DND-41 (cell line): ENCODE measurements around the gene APLN.

ENCODE experiments used
- ATAC-seq: fragments of 200-7000 bp; cut with Tn5 transposase; 3 replicates; pipeline ENCODE4 v1.9.1; 2021; ENCODE audit warnings: low read depth; ENCODE audit not compliant: insufficient read depth
- DNase-seq: peaks from one replicate; pipeline ENCODE4 v3.0.0-alpha.2; 2020
- H2AFZ ChIP-seq: 2 replicates; pipeline ENCODE4 v1.6.0; 2012; ENCODE audit warnings: low read depth, low read length
- H3K27ac ChIP-seq: 2 replicates; pipeline ENCODE4 v1.5.1; 2012; ENCODE audit warnings: low read length, inconsistent platforms
- H3K27me3 ChIP-seq: fragments of 200-600 bp; sonication (generic); 2 replicates; pipeline ENCODE4 v1.6.0; 2012; ENCODE audit warnings: low read length, mild to moderate bottlenecking, inconsistent platforms; ENCODE audit not compliant: insufficient read depth, poor library complexity
- H3K36me3 ChIP-seq: 2 replicates; pipeline ENCODE4 v1.5.1; 2012; ENCODE audit warnings: low read length, inconsistent platforms; ENCODE audit not compliant: insufficient read depth
- H3K4me1 ChIP-seq: 2 replicates; pipeline ENCODE4 v1.5.1; 2012; ENCODE audit warnings: mild to moderate bottlenecking, low read length; ENCODE audit not compliant: insufficient read depth
- H3K4me2 ChIP-seq: 2 replicates; pipeline ENCODE4 v1.6.0; 2012; ENCODE audit warnings: mild to moderate bottlenecking, moderate library complexity, low read length, inconsistent platforms; ENCODE audit not compliant: insufficient read depth
- H3K4me3 ChIP-seq, 2 experiments: fragments of 200-600 bp in 1 of 2; shearing (Covaris generic) in 1 of 2; 2 replicates each; pipeline ENCODE4 v1.5.1; 2012 to 2016; ENCODE audit warnings: inconsistent platforms in 2 of 2, low read length in 2 of 2, mild to moderate bottlenecking in 2 of 2, low read depth in 1 of 2, moderate library complexity in 1 of 2
- H3K79me2 ChIP-seq: 2 replicates; pipeline ENCODE4 v1.6.0; 2012; ENCODE audit warnings: low read length, inconsistent platforms; ENCODE audit not compliant: insufficient read depth
- H3K9ac ChIP-seq: 2 replicates; pipeline ENCODE4 v1.6.0; 2012; ENCODE audit warnings: low read depth, mild to moderate bottlenecking, inconsistent platforms, low read length, moderate library complexity
- H3K9me3 ChIP-seq: 2 replicates; pipeline ENCODE4 v1.5.1; 2012; ENCODE audit warnings: low read length, moderate library complexity, mild to moderate bottlenecking, inconsistent platforms; ENCODE audit not compliant: insufficient read depth, severe bottlenecking
- H4K20me1 ChIP-seq: 2 replicates; pipeline ENCODE4 v1.6.0; 2012; ENCODE audit warnings: low read length; ENCODE audit not compliant: insufficient read depth
- EZH2 ChIP-seq: IDR thresholded peaks from 3 replicates; pipeline ENCODE4 v1.6.1; 2012; ENCODE audit warnings: borderline replicate concordance, low read depth, mild to moderate bottlenecking, moderate library complexity, low read length, inconsistent platforms; ENCODE audit not compliant: severe bottlenecking
- TF ChIP-seq, protein P1 (sequence below): IDR thresholded peaks from 2 replicates; pipeline ENCODE4 v1.5.1; 2012; ENCODE audit warnings: borderline replicate concordance, low read length, moderate library complexity, mild to moderate bottlenecking; ENCODE audit not compliant: poor library complexity, severe bottlenecking; ENCODE audit errors: extremely low read depth

The APLN gene

DNA sequence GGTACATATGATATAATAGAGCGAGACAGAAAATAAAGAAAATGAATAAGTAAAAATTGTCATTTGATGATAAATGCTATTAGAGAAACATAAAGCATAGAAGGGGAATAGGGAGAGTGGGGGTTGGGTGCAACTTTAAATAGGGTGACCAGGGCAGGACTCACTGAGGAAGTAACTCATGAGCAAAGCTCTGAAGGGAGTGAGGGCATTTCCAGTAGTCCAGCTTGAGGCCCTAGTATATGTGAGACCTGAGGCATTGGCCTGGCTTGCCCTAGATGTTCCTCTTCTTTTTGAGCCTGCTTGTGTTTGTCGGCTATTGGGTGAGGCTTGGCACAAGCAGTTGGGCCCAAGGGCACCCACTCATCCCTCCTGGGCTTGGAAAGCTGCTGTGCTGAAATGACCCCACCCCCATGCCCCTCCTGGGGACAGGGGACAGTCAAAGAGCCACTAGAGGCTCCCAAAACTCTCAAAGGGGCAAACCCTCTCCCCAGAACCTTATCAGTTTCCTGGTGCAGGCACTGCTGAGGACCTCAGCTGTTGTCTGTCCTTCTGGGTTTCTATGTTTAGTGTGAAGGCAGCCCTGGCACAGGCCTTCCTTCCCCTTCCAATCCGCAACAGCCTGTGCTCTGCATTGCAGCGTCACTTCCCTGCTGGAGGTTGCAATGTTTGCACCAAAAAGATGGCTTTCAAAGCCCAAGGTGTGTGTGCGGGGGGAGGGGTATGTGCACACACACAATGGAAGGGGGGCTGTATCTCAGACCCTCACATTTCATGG, 40.1 kb downstream of the APLN start:
- TF ChIP-seq, protein P1, sequence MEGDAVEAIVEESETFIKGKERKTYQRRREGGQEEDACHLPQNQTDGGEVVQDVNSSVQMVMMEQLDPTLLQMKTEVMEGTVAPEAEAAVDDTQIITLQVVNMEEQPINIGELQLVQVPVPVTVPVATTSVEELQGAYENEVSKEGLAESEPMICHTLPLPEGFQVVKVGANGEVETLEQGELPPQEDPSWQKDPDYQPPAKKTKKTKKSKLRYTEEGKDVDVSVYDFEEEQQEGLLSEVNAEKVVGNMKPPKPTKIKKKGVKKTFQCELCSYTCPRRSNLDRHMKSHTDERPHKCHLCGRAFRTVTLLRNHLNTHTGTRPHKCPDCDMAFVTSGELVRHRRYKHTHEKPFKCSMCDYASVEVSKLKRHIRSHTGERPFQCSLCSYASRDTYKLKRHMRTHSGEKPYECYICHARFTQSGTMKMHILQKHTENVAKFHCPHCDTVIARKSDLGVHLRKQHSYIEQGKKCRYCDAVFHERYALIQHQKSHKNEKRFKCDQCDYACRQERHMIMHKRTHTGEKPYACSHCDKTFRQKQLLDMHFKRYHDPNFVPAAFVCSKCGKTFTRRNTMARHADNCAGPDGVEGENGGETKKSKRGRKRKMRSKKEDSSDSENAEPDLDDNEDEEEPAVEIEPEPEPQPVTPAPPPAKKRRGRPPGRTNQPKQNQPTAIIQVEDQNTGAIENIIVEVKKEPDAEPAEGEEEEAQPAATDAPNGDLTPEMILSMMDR: no peak
- no peak for TF ChIP-seq EZH2
- no peaks in the 10 kb centered on the region for H3K4me1 ChIP-seq
- no peaks in the 10 kb centered on the region for H3K36me3 ChIP-seq
- no peak overlapping the region for H3K4me2 ChIP-seq
- DNase-seq (no peak), ATAC-seq (no peak)
- H3K4me3 ChIP-seq: no peak overlapping the region
- H3K27me3 ChIP-seq: no peaks in the 10 kb centered on the region
- H3K9me3 ChIP-seq: no peaks in the 10 kb centered on the region
- no peak overlapping the region for H3K27ac ChIP-seq
- no peaks in the 10 kb centered on the region for H3K79me2 ChIP-seq
- H4K20me1 ChIP-seq: no peaks in the 10 kb centered on the region
- H2AFZ ChIP-seq: no peak overlapping the region
- H3K9ac ChIP-seq: no peak overlapping the region

DNA sequence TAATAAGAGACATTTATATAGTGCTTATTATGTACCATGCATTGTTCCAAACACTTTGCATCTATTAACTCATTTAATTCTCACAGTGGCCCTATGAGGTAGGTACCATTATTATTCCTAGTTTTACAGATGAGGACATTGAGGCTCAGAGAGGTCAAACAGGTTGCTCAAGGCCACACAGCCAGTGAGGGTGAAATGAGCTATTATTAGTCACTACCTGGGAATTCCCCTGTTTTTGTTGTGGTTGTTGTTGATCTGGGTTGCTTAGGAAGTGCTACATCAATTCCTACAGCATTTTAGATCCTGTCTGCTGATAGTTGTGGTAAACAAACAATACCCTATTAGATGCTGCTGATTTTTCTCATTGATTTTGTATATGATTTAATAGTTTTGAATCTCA, 41.2 kb downstream of the APLN start:
- H4K20me1 ChIP-seq: no peaks in the 10 kb centered on the region
- H3K79me2 ChIP-seq: no peaks in the 10 kb centered on the region
- H2AFZ ChIP-seq: no peak overlapping the region
- no peaks in the 10 kb centered on the region for H3K27me3 ChIP-seq
- ATAC-seq: no peak
- TF ChIP-seq, protein P1: no peak
- no peak for TF ChIP-seq EZH2
- no peaks in the 10 kb centered on the region for H3K4me1 ChIP-seq
- H3K9me3 ChIP-seq: no peaks in the 10 kb centered on the region
- H3K27ac ChIP-seq: no peak overlapping the region
- DNase-seq: no peak
- H3K4me2 ChIP-seq: no peak overlapping the region
- H3K4me3 ChIP-seq: no peak overlapping the region
- no peak overlapping the region for H3K9ac ChIP-seq
- H3K36me3 ChIP-seq: no peaks in the 10 kb centered on the region

DNA sequence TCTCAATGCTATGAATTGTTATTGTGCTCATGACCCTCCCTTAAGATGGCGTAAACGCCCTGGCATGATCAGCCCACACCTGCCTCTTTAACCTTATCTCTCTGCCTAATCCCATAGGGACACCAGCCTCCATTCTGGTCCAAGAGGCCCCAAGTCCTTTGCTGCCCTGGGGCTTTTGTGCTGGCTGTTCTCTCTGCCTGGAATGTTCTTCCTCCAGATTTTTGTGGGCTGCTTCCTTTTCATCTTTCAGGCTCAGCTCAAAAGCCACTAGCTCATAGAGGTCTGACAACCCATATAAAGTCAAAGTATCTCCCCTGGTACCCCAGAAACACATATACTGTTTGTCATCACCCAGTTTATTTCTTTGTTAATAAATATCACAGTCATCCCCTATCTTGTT, 42.4 kb downstream of the APLN start:
- no peaks in the 10 kb centered on the region for H3K79me2 ChIP-seq
- H3K4me3 ChIP-seq: no peak overlapping the region
- H3K4me1 ChIP-seq: peaks cover under 1% of the 10 kb centered on the region
- no peaks in the 10 kb centered on the region for H4K20me1 ChIP-seq
- ATAC-seq (no peak), DNase-seq (no peak)
- H3K36me3 ChIP-seq: no peaks in the 10 kb centered on the region
- H2AFZ ChIP-seq: no peak overlapping the region
- H3K9ac ChIP-seq: no peak overlapping the region
- TF ChIP-seq, protein P1: no peak
- TF ChIP-seq EZH2: no peak
- H3K27me3 ChIP-seq: no peaks in the 10 kb centered on the region
- H3K4me2 ChIP-seq: no peak overlapping the region
- H3K27ac ChIP-seq: no peak overlapping the region
- no peaks in the 10 kb centered on the region for H3K9me3 ChIP-seq
